Measurements from ENCODE around the gene MRPL42.

- no peak for TF ChIP-seq KLF16 (tag by site-specific recombination; IDR thresholded peaks at IDR 0.05)
- no peak for TF ChIP-seq CTCF (tag by site-specific recombination; IDR thresholded peaks at IDR 0.05)
- TF ChIP-seq KLF10 (tag by site-specific recombination; IDR thresholded peaks at IDR 0.05), result no peak
Measured at GRCh38 chr12:93425736-93426411, 41.4 kb upstream of the MRPL42 start.
